SH-SY5Y (cell line): ENCODE data around the gene GMPR2.

ENCODE experiments used
- GATA2 ChIP-seq: IDR thresholded peaks from 2 replicates; pipeline ENCODE4 v1.6.1; 2011; ENCODE audit warnings: mild to moderate bottlenecking, low read depth, low read length
- GATA3 ChIP-seq: IDR thresholded peaks from 2 replicates; pipeline ENCODE4 v1.6.1; 2011; ENCODE audit warnings: low read depth, mild to moderate bottlenecking, low read length, moderate library complexity

GRCh38 chr14:24215495-24216344, 17.0 kb upstream of the GMPR2 start, which contains the start of gene MDP1:
- no peak for TF ChIP-seq GATA3
- TF ChIP-seq GATA2 = no peak
